Pancreas (tissue), 10 donors: ENCODE measurements around the gene ZNF358. TPM values are rescaled to one million over a fixed set of nuclear protein-coding genes. Genes with fewer than 3 reads are reported as not detected.

Experiments used
- ATAC-seq, 4 donors: fragments of 200-7000 bp; cut with Tn5 transposase; one replicate each; pipeline versions ENCODE4 v1.8.0 to v1.9.1; 2020; ENCODE audit warnings: mild to moderate bottlenecking in 4 of 4, moderate library complexity in 4 of 4
- DNase-seq, 6 donors: peaks; one replicate each; pipeline ENCODE4 v3.0.0-alpha.2; 2020
- FAIRE-seq: peaks from 2 replicates; lab custom pipeline; 2012; peaks lifted over from hg19 to GRCh38; lab: Jason Lieb, UNC
- H3K27ac ChIP-seq, 4 donors: fragments of 200-600 bp; sonication (generic); 1 replicate in 3 of 4; 2 replicates in 1 of 4; pipeline versions ENCODE4 v1.5.0 to v1.8.0; 2020
- H3K27me3 ChIP-seq, 4 donors: fragments of 200-600 bp; one replicate each; pipeline ENCODE4 v1.8.0; 2021
- H3K36me3 ChIP-seq, 3 donors: fragments of 200-600 bp; sonication (generic) in 1 of 3; one replicate each; pipeline versions ENCODE4 v1.5.0 to v1.8.0; 2020 to 2021
- H3K4me1 ChIP-seq, 3 donors: fragments of 200-600 bp; one replicate each; pipeline ENCODE4 v1.8.0; 2021
- H3K4me3 ChIP-seq, 4 donors: fragments of 200-600 bp; sonication (generic) in 2 of 4; one replicate each; pipeline versions ENCODE4 v1.5.0 to v1.8.0; 2020 to 2021
- H3K9me3 ChIP-seq, 4 donors: fragments of 200-600 bp; one replicate each; pipeline ENCODE4 v1.8.0; 2021
- WGBS, 2 donors: extraction: QIAGEN DNeasy Blood & Tissue Kit; methylation state at CpG; one replicate each; pipeline ENCODE4 v1.1.7; 2013; 5-methylcytosine and 5-hydroxymethylcytosine counted together
- intact Hi-C, 3 donors: fragments of 100-400 bp; cut with DNase I; formaldehyde crosslinking; loops; one replicate each; pipeline versions ENCODE4 v1.11.1 to v1.14.2; 2022
- polyA plus RNA-seq, 2 donors: library from polyadenylated mRNA; stranded (reverse); fragments of 200-250 nt; gene quantifications; one replicate each; pipeline ENCODE4 v1.2.3, GENCODE V29; 2013
- total RNA-seq, 6 donors: library from RNA; stranded (reverse); fragmentation: NEBNext Ultra II Directional in 4 of 6; extraction: Animal tissue kit (Norgen Biotek cat#: 25700) in 4 of 6; gene quantifications; one replicate each; pipeline versions ENCODE4 v1.2.1 to v1.2.4, GENCODE V29; 2021 to 2023
- TF ChIP-seq, protein P1 (sequence below), 4 donors: fragments of 200-600 bp; sonication (generic) in 3 of 4; IDR thresholded peaks; one replicate each; pipeline versions ENCODE4 v1.5.0 to v1.8.0; 2021; ENCODE audit warnings: antibody characterized with exemption in 4 of 4
- donor health status: healthy with polysubstance abuse.
- donor health status: DM: no; HTN: no; CAD: no; lungs with moderate emphysema.
- donor health status: DM: no; HTN: no; CAD: no.
- donor health status: control.
- donor health status: control.
- donor health status: Bipolar disorder and iron deficiency.
- donor health status: DM: yes; HTN: yes; CAD: no.
- donor health status: DM: no; HTN: no; CAD: no.
- donor health status: DM: no; HTN: no; CAD: no.
- donor health status: DM: yes; HTN: yes; CAD: no.

Gene ZNF358
- total and polyA plus RNA-seq, 8 donors: 22.6 to 68.8 (median 24.2) TPM

DNA sequence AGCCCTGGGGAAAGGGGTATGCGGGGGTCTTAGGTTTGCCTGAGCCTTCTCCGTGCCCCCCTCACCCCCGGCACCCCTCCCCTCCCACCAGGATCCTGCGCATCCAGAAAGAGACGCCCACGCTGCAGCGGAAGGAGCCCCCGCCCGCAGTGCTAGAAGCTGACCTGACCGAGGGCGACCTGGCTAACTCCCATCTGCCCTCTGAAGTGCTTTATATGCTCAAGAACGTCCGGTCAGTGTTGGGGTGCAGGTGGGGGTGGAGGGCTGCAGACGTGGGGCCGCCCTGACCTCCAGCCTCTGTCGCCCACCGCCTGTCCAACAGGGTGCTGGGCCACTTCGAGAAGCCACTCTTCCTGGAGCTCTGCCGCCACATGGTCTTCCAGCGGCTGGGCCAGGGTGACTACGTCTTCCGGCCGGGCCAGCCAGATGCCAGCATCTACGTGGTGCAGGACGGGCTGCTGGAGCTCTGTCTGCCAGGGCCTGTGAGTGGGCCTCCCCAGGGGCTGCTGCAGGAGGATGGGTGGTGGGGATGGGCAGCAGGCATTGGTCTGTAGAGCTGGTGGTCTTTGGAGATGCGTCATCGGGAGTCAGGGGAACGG lies 24.0 kb downstream of the ZNF358 start:
- Histone ChIP-seq H3K36me3 (peaks cover 0 to 17% (median 5%) of the 10 kb centered on the region in 3 donors), H3K27ac (no peak overlapping the region), H3K27me3 (no peaks in the 10 kb centered on the region), H3K9me3 (no peaks in the 10 kb centered on the region), H3K4me3 (no peak overlapping the region), H3K4me1 (peaks cover 0 to 5% (median 0%) of the 10 kb centered on the region in 3 donors)
- FAIRE-seq: no peak
- WGBS, 2 donors: 95 to 96% methylated on average over 28 of the region's 28 CpGs
- no peak for ATAC-seq
- intact Hi-C loops: loop anchor here in 1 of 3 donors (10.0 kb wide), 1 partner anchor 175 kb away; no protein-coding TSS in a partner anchor
- TF ChIP-seq, protein P1, sequence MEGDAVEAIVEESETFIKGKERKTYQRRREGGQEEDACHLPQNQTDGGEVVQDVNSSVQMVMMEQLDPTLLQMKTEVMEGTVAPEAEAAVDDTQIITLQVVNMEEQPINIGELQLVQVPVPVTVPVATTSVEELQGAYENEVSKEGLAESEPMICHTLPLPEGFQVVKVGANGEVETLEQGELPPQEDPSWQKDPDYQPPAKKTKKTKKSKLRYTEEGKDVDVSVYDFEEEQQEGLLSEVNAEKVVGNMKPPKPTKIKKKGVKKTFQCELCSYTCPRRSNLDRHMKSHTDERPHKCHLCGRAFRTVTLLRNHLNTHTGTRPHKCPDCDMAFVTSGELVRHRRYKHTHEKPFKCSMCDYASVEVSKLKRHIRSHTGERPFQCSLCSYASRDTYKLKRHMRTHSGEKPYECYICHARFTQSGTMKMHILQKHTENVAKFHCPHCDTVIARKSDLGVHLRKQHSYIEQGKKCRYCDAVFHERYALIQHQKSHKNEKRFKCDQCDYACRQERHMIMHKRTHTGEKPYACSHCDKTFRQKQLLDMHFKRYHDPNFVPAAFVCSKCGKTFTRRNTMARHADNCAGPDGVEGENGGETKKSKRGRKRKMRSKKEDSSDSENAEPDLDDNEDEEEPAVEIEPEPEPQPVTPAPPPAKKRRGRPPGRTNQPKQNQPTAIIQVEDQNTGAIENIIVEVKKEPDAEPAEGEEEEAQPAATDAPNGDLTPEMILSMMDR (IDR thresholded peaks at IDR 0.05): no peak
- no peak for DNase-seq

DNA sequence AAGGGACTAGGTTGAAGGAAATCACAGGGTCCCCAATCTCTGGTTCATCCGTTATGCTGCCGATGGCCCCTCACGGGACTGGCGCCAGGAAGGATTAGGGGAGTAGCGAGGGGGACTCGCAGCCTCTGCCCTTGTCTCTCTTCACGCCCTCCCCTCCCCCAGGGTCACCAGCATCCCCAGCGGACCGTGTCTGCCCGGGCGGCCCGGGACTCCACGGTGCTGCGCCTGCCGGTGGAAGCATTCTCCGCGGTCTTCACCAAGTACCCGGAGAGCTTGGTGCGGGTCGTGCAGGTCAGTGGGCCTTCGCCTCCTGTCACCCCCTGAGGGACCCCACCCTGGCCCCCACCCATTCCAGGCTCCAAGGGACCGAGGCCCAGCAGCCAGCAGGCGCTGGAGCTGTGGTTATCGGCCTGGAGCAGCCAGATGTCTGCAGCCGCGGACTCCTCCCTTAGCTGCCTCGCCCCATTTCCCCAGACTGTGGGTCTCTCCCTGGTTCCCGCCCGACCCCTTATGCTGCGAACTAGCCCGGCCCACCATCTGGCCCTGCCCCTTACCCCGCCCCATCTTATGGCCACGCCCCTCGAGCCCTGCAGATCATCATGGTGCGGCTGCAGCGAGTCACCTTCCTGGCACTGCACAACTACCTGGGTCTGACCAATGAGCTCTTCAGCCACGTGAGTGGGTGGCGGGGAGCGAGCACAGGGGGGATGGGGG lies 25.0 kb downstream of the ZNF358 start:
- Histone ChIP-seq H3K27ac (no peak overlapping the region), H3K36me3 (peaks cover 0 to 17% (median 5%) of the 10 kb centered on the region in 3 donors), H3K4me3 (no peak overlapping the region), H3K4me1 (peaks cover 0 to 5% (median 0%) of the 10 kb centered on the region in 3 donors), H3K9me3 (no peaks in the 10 kb centered on the region), H3K27me3 (no peaks in the 10 kb centered on the region)
- ATAC-seq: no peak
- intact Hi-C loops: loop anchor here in 1 of 3 donors (10.0 kb wide), 1 partner anchor 176 kb away; no protein-coding TSS in a partner anchor
- no peak for FAIRE-seq
- peak in 1 of 6 donors; percentile 30 for DNase-seq
- 91 to 93% methylated on average over 36 to 39 of the region's 39 CpGs for WGBS, 2 donors
- TF ChIP-seq, protein P1 (IDR thresholded peaks at IDR 0.05): no peak

DNA sequence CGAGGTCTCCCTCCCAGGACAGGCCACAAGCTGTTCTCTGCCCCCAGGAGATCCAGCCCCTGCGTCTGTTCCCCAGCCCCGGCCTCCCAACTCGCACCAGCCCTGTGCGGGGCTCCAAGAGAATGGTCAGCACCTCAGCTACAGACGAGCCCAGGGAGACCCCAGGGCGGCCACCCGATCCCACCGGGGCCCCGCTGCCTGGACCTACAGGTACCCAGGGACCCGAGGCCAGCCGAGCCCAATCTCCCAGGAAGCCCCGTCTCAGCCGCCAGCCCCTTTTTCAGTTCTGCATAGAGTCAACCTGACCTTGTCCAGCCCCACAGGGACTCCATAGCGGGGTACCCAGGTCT lies 25.5 kb downstream of the ZNF358 start:
- Histone ChIP-seq H3K9me3 (no peaks in the 10 kb centered on the region), H3K4me1 (peaks cover 0 to under 1% (median 0%) of the 10 kb centered on the region in 3 donors), H3K4me3 (no peak overlapping the region), H3K36me3 (peaks cover 0 to 17% (median 5%) of the 10 kb centered on the region in 3 donors), H3K27me3 (no peaks in the 10 kb centered on the region), H3K27ac (no peak overlapping the region)
- 95 to 96% methylated on average over 15 of the region's 15 CpGs for WGBS, 2 donors
- ATAC-seq (no peak), FAIRE-seq (no peak), DNase-seq (no peak)
- intact Hi-C loops: loop anchor here in 1 of 3 donors (10.0 kb wide), 1 partner anchor 177 kb away; no protein-coding TSS in a partner anchor
- TF ChIP-seq, protein P1 (IDR thresholded peaks at IDR 0.05): no peak

DNA sequence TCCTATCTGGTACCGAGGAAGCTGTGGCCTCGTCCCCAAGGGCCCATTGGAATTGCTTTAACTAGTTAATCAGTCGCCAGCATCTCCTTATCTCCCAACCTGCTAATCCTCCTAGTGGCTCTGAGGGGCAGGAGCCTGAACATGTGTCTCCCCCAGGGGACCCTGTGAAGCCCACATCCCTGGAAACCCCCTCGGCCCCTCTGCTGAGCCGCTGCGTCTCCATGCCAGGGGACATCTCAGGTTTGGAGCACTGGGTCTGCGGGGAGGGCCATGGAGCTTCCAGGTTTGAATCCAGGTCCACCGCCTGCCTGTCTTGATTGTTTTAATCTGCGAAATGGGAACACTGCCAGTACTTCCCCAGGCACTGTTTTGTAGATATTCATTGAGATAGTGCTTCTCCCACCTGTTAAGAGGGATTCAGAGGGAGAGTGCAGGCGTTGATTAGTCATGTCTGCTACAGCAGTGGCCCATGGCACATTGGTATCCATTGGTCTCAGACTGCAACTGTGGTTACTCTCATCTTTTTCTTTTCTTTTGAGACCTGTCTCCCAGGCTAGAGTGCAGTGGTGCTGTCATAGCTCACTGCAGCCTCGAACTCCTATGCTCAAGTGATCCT lies 26.0 kb downstream of the ZNF358 start:
- TF ChIP-seq, protein P1 (IDR thresholded peaks at IDR 0.05): no peak
- intact Hi-C loops: loop anchor here in 1 of 3 donors (10.0 kb wide), 1 partner anchor 177 kb away; no protein-coding TSS in a partner anchor
- Histone ChIP-seq H3K27ac (no peak overlapping the region), H3K27me3 (no peaks in the 10 kb centered on the region), H3K9me3 (no peaks in the 10 kb centered on the region), H3K36me3 (peaks cover 0 to 17% (median 5%) of the 10 kb centered on the region in 3 donors), H3K4me3 (no peak overlapping the region), H3K4me1 (no peaks in the 10 kb centered on the region)
- ATAC-seq: no peak
- no peak for DNase-seq
- FAIRE-seq: no peak
- 93 to 94% methylated on average over 11 of the region's 11 CpGs for WGBS, 2 donors
